ENCODE measurements around the gene EVX1. TPM values are rescaled to one million over a fixed set of nuclear protein-coding genes. Genes with fewer than 3 reads are reported as not detected.

EVX1 gene
- total RNA-seq, 2 donors from 2014 or later = not detected

GRCh38 chr7:27219821-27220220, 22.8 kb upstream of the EVX1 start:
- Histone ChIP-seq H3K4me3 (no peak overlapping the region), H3K4me1 (peaks cover 0 to 5% of the 10 kb centered on the region in 2 donors), H3K27me3 (peaks cover 18 to 27% of the 10 kb centered on the region in 2 donors), H3K9me3 (no peaks in the 10 kb centered on the region), H3K27ac (no peak overlapping the region), H3K36me3 (no peaks in the 10 kb centered on the region)
- DNase-seq (ENCODE audit: low spot score) = peak; percentile 50
- TF ChIP-seq, protein P1, sequence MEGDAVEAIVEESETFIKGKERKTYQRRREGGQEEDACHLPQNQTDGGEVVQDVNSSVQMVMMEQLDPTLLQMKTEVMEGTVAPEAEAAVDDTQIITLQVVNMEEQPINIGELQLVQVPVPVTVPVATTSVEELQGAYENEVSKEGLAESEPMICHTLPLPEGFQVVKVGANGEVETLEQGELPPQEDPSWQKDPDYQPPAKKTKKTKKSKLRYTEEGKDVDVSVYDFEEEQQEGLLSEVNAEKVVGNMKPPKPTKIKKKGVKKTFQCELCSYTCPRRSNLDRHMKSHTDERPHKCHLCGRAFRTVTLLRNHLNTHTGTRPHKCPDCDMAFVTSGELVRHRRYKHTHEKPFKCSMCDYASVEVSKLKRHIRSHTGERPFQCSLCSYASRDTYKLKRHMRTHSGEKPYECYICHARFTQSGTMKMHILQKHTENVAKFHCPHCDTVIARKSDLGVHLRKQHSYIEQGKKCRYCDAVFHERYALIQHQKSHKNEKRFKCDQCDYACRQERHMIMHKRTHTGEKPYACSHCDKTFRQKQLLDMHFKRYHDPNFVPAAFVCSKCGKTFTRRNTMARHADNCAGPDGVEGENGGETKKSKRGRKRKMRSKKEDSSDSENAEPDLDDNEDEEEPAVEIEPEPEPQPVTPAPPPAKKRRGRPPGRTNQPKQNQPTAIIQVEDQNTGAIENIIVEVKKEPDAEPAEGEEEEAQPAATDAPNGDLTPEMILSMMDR (IDR thresholded peaks at IDR 0.05) = no peak

- Histone ChIP-seq H3K36me3 (no peaks in the 10 kb centered on the region), H3K4me1 (peaks cover 0 to 7% of the 10 kb centered on the region in 2 donors), H3K27me3 (peaks cover 18 to 34% of the 10 kb centered on the region in 2 donors), H3K4me3 (peak overlapping the region in 1 of 2 donors; percentile 11), H3K9me3 (no peaks in the 10 kb centered on the region), H3K27ac (no peak overlapping the region)
- peak; percentile 34 for DNase-seq (ENCODE audit: low spot score)
- TF ChIP-seq, protein P1 (IDR thresholded peaks at IDR 0.05) = no peak
These were observed 22.1 kb upstream of the EVX1 start for GRCh38 chr7:27220440-27220955.

- TF ChIP-seq, protein P1 (IDR thresholded peaks at IDR 0.05) = no peak
- Histone ChIP-seq H3K36me3 (no peaks in the 10 kb centered on the region), H3K4me1 (peaks cover 0 to 10% of the 10 kb centered on the region in 2 donors), H3K4me3 (no peak overlapping the region), H3K27me3 (peaks cover 18 to 42% of the 10 kb centered on the region in 2 donors), H3K27ac (no peak overlapping the region), H3K9me3 (no peaks in the 10 kb centered on the region)
- no peak for DNase-seq (ENCODE audit: low spot score)
These were observed 21.3 kb upstream of the EVX1 start for GRCh38 chr7:27221201-27221797.

- H3K36me3 ChIP-seq = no peaks in the 10 kb centered on the region
- no peak for DNase-seq (ENCODE audit: low spot score)
- TF ChIP-seq, protein P1 (IDR thresholded peaks at IDR 0.05) = no peak
- peaks cover 18 to 45% of the 10 kb centered on the region in 2 donors for H3K27me3 ChIP-seq
- H3K9me3 ChIP-seq = no peaks in the 10 kb centered on the region
- H3K27ac ChIP-seq = no peak overlapping the region
- no peak overlapping the region for H3K4me3 ChIP-seq
- H3K4me1 ChIP-seq = peaks cover 0 to 10% of the 10 kb centered on the region in 2 donors
These were observed 18.5 kb upstream of the EVX1 start for GRCh38 chr7:27223941-27224575.

- no peak for DNase-seq (ENCODE audit: low spot score)
- H3K4me3 ChIP-seq = no peak overlapping the region
- H3K4me1 ChIP-seq = peaks cover 0 to 10% of the 10 kb centered on the region in 2 donors
- no peaks in the 10 kb centered on the region for H3K36me3 ChIP-seq
- TF ChIP-seq, protein P1 (IDR thresholded peaks at IDR 0.05) = no peak
- no peaks in the 10 kb centered on the region for H3K9me3 ChIP-seq
- no peak overlapping the region for H3K27ac ChIP-seq
- peaks cover 18 to 43% of the 10 kb centered on the region in 2 donors for H3K27me3 ChIP-seq
These were observed 17.3 kb upstream of the EVX1 start for GRCh38 chr7:27224983-27225934.

All from right atrium auricular region (tissue), 2 donors.